Osteocyte (in vitro differentiated cells): ENCODE measurements around the gene SATB2. TPM values are rescaled to one million over a fixed set of nuclear protein-coding genes. Genes with fewer than 3 reads are reported as not detected.

ENCODE experiments used
- DNase-seq: peaks from one replicate; pipeline ENCODE4 v3.0.0; 2021; ENCODE audit warnings: mixed read lengths; ENCODE audit not compliant: unreplicated experiment; ENCODE audit errors: extremely low spot score
- H3K27ac Mint-ChIP-seq: one replicate; pipeline ENCODE4 v1.8.0; 2021; ENCODE audit warnings: mild to moderate bottlenecking, mixed read lengths; ENCODE audit not compliant: unreplicated experiment
- H3K27me3 Mint-ChIP-seq: one replicate; pipeline ENCODE4 v1.8.0; 2021; ENCODE audit warnings: mixed read lengths; ENCODE audit not compliant: unreplicated experiment
- H3K36me3 Mint-ChIP-seq: one replicate; pipeline ENCODE4 v1.8.0; 2021; ENCODE audit warnings: mixed read lengths; ENCODE audit not compliant: unreplicated experiment
- H3K4me1 Mint-ChIP-seq: one replicate; pipeline ENCODE4 v1.8.0; 2021; ENCODE audit warnings: mixed read lengths; ENCODE audit not compliant: unreplicated experiment
- H3K4me3 Mint-ChIP-seq: one replicate; pipeline ENCODE4 v1.8.0; 2021; ENCODE audit warnings: mild to moderate bottlenecking, moderate library complexity, mixed read lengths; ENCODE audit not compliant: unreplicated experiment
- H3K9me3 Mint-ChIP-seq: one replicate; pipeline ENCODE4 v1.8.0; 2021; ENCODE audit warnings: mixed read lengths; ENCODE audit not compliant: unreplicated experiment
- total RNA-seq: library from RNA; stranded (reverse); gene quantifications from 2 replicates; pipeline ENCODE4 v1.2.1, GENCODE V29; 2021
- TF ChIP-seq, protein P1 (sequence below): fragments of 200-600 bp; sonication (generic); IDR thresholded peaks from 2 replicates; pipeline ENCODE4 v1.5.0; 2021; ENCODE audit warnings: antibody characterized with exemption, mild to moderate bottlenecking, moderate library complexity

The SATB2 gene
- total RNA-seq, 1 donor from 2014 or later, result 11.6 TPM

DNA sequence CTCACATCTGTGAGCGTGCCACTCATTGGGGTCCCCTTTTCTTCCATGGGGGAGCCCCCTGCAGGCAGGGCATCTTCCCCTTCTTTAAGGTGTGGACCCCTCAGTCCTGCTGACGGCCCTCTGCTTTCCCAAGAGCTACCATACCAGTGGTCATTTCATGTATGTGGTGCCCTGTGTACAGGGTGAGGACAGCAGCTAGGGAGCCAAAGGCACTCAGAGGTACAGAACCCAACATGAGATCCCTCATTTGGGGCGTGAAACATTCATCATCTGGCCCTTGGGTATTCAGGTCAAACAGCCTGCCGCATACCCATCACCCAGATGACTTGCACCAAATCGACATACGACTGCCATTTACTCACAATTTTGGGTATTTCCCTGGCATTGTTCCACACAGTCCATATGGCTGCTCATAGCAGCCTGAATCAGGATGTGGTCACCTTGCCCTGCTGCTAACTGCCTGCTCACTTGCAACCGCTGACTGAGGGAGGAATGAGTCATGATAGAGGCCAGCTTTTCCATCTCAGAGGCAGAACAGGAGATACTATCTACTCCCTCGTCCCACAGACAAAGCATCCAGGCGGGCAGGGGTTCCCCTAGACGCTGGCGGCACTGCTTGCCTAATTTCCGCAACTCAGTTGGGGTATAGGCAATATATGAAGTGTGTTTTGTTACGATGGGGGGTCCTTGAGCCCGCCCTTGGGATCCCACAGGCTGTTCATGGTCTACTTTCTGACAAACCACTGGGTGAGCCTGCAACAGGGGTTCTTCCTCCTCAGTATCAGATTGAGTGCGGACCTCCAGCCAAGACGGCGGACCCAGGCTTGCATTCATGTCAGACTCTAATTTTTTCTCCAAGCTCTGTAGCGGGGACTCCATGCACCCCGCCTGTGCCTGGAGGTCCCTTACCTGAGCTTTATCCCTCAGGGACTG is 228.6 kb downstream of the SATB2 start:
- Mint-ChIP-seq H3K4me1 (no peaks in the 10 kb centered on the region), H3K27ac (no peak overlapping the region), H3K36me3 (no peaks in the 10 kb centered on the region), H3K9me3 (peaks cover 14% of the 10 kb centered on the region), H3K4me3 (no peak overlapping the region), H3K27me3 (peaks cover 2% of the 10 kb centered on the region)
- TF ChIP-seq, protein P1, sequence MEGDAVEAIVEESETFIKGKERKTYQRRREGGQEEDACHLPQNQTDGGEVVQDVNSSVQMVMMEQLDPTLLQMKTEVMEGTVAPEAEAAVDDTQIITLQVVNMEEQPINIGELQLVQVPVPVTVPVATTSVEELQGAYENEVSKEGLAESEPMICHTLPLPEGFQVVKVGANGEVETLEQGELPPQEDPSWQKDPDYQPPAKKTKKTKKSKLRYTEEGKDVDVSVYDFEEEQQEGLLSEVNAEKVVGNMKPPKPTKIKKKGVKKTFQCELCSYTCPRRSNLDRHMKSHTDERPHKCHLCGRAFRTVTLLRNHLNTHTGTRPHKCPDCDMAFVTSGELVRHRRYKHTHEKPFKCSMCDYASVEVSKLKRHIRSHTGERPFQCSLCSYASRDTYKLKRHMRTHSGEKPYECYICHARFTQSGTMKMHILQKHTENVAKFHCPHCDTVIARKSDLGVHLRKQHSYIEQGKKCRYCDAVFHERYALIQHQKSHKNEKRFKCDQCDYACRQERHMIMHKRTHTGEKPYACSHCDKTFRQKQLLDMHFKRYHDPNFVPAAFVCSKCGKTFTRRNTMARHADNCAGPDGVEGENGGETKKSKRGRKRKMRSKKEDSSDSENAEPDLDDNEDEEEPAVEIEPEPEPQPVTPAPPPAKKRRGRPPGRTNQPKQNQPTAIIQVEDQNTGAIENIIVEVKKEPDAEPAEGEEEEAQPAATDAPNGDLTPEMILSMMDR, result no peak
- DNase-seq, result no peak

DNA sequence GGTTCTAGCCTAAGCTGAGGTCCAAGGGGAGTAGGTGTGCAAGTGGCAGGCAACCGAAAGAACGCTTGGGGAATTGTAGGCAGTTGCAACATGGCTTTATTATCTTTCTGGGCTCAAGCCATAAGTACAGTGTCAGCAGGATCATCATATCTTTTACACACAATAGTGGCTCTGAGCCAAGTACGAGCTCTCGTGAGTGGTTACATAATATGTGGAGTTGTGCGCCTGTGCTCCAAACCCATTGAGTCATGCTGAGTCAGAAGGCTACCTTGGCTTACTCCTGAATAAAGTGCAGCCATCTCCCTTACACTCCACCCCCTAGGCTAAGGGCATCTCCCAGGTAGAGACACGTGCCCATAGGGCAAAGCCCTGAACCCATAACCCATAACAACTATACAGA is 233.9 kb downstream of the SATB2 start:
- peaks cover 30% of the 10 kb centered on the region for H3K9me3 Mint-ChIP-seq
- no peaks in the 10 kb centered on the region for H3K36me3 Mint-ChIP-seq
- TF ChIP-seq, protein P1, result no peak
- no peak for DNase-seq
- H3K27ac Mint-ChIP-seq, result no peak overlapping the region
- H3K4me1 Mint-ChIP-seq, result no peaks in the 10 kb centered on the region
- no peaks in the 10 kb centered on the region for H3K27me3 Mint-ChIP-seq
- H3K4me3 Mint-ChIP-seq, result no peak overlapping the region

DNA sequence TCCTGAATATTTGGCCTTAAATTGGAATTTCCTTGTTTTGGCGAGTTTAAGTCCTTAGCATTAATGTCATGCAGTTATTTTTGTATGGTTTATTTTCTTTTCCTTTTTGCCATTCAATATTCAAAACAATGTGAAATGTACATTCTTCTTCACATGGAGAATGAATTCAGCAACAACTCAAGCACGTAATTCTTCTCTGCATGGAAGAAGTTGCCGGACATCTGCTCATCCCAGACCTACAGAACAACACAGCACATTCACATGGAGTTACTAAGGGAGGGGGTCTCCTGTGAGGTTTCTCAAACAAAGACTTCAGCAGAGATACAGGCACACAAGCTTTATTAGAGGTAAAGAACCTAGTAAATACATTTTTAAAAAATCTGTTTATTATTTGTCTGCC is 236.8 kb downstream of the SATB2 start:
- Mint-ChIP-seq H3K27ac (no peak overlapping the region), H3K36me3 (no peaks in the 10 kb centered on the region), H3K4me3 (no peak overlapping the region), H3K9me3 (peaks cover 16% of the 10 kb centered on the region), H3K27me3 (peaks cover 2% of the 10 kb centered on the region), H3K4me1 (no peaks in the 10 kb centered on the region)
- DNase-seq, result no peak
- TF ChIP-seq, protein P1, result no peak

DNA sequence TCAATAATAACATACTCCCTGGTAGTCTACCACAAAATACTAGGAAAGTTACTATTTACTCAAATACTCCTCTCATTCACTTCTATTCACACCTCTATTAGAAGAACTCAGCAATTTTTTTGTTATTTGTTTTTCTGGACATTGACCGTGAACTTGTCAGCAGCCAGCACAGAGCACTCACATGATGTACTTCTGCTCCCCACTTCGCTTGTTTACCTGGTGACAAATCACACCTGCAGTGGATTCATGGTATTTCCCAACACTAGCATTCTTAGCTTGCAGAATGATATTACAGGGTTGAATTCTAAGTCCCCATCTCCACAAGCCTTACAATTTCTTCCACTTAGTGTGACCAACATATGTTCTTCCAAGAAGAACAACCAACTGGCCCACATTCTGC is 238.2 kb downstream of the SATB2 start:
- Mint-ChIP-seq H3K4me3 (no peak overlapping the region), H3K27ac (no peak overlapping the region), H3K36me3 (no peaks in the 10 kb centered on the region), H3K27me3 (peaks cover 2% of the 10 kb centered on the region), H3K9me3 (peaks cover 16% of the 10 kb centered on the region), H3K4me1 (no peaks in the 10 kb centered on the region)
- TF ChIP-seq, protein P1, result no peak
- DNase-seq, result no peak
